ENCODE measurements around the gene TNPO2. TPM values are rescaled to one million over a fixed set of nuclear protein-coding genes. Genes with fewer than 3 reads are reported as not detected.
"Not testable (repeated sequence)": the region's sequence is repeated elsewhere in the genome, so short reads cannot be mapped to it uniquely, and the experiment has no call there.

Gene TNPO2
- total RNA-seq, 1 donor from 2014 or later: 76.3 TPM

GRCh38 chr19:12703046-12703445 lies 20.7 kb downstream of the TNPO2 start:
- FAIRE-seq: no peak
- H3K4me2 ChIP-seq (ENCODE audit: low read length): no peak overlapping the region
- Mint-ChIP-seq H3K4me3 (ENCODE audit: unreplicated experiment) (no peak overlapping the region), H3K9me3 (ENCODE audit: unreplicated experiment) (no peaks in the 10 kb centered on the region), H3K36me3 (ENCODE audit: low read depth, unreplicated experiment) (peaks cover 12% of the 10 kb centered on the region), H3K27ac (ENCODE audit: unreplicated experiment) (no peak overlapping the region), H3K4me1 (ENCODE audit: low read depth, unreplicated experiment) (no peaks in the 10 kb centered on the region), H3K27me3 (ENCODE audit: low read depth, unreplicated experiment) (no peaks in the 10 kb centered on the region)
- peak; percentile 11 for DNase-seq (ENCODE audit: low read depth)
- no peaks in the 10 kb centered on the region for H3K27me3 ChIP-seq (ENCODE audit: insufficient read depth, low read length)
- H4K20me1 ChIP-seq (ENCODE audit: insufficient read depth, low read length): peaks cover 33% of the 10 kb centered on the region
- H3K4me1 ChIP-seq (ENCODE audit: insufficient read depth, low read length): no peaks in the 10 kb centered on the region
- no peak overlapping the region for H3K27ac ChIP-seq (ENCODE audit: low read depth, low read length)
- peaks cover 12% of the 10 kb centered on the region for H3K79me2 ChIP-seq (ENCODE audit: insufficient read depth, low read length)
- H3K9me3 ChIP-seq (ENCODE audit: insufficient read depth, low read depth, low read length): no peaks in the 10 kb centered on the region
- no peak overlapping the region for H3K4me3 ChIP-seq (ENCODE audit: insufficient read depth, low read depth, low read length)
- peaks cover 31% of the 10 kb centered on the region for H3K36me3 ChIP-seq (ENCODE audit: insufficient read depth, low read length)
- no peak overlapping the region for H2AFZ ChIP-seq (ENCODE audit: low read depth, low read length)
- TF ChIP-seq CTCF (IDR thresholded peaks at IDR 0.05; ENCODE audit: insufficient read depth, low read depth, low read length): no peak
- TF ChIP-seq EZH2 (IDR thresholded peaks at IDR 0.05; ENCODE audit: insufficient read depth, low read length): no peak
- H3K9ac ChIP-seq (ENCODE audit: low read length): no peak overlapping the region

DNA sequence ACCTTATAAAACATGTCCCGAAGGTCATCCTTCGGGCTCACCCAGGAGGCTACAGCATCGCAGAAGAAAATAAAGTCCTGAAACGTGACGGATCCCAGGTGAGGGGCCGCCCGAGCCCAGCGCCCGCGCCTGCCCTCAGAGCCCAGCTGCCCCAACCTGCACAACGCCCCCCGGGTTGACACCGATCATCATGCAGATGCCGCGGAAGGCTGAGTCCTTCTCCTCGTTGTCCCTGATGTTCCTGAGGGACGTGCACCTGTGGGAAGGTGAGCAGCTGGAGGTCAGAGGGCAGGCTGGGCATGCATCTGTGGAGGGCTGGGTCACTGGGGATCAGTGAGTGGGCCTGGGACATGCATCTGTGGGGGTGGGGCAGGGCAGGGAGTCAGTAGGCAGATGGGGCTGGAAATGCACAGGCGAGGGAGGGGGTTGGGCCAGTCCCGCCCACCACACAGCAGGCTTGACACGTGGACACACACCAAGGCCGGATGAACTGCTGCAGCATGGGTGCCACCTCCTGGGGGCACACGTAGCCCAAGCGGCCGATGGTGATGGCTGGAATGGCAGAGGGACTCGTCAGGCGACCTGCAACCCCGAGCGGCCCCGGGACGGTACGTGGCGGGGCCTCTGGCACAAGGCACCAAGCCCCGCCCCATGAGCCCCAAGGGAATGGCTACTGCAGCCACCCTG lies 22.0 kb downstream of the TNPO2 start:
- Histone ChIP-seq H3K36me3 (ENCODE audit: insufficient read depth, low read length) (peaks cover 30% of the 10 kb centered on the region), H2AFZ (ENCODE audit: low read depth, low read length) (no peak overlapping the region), H3K9me3 (ENCODE audit: insufficient read depth, low read depth, low read length) (no peaks in the 10 kb centered on the region), H3K9ac (ENCODE audit: low read length) (no peak overlapping the region), H3K4me2 (ENCODE audit: low read length) (no peak overlapping the region), H3K27ac (ENCODE audit: low read depth, low read length) (no peak overlapping the region), H3K4me1 (ENCODE audit: insufficient read depth, low read length) (peaks cover 4% of the 10 kb centered on the region), H3K4me3 (ENCODE audit: insufficient read depth, low read depth, low read length) (no peak overlapping the region), H3K27me3 (ENCODE audit: insufficient read depth, low read length) (no peaks in the 10 kb centered on the region), H3K79me2 (ENCODE audit: insufficient read depth, low read length) (peaks cover 12% of the 10 kb centered on the region), H4K20me1 (ENCODE audit: insufficient read depth, low read length) (peaks cover 33% of the 10 kb centered on the region)
- FAIRE-seq: no peak
- DNase-seq (ENCODE audit: low read depth): no peak
- Mint-ChIP-seq H3K4me1 (ENCODE audit: low read depth, unreplicated experiment) (peaks cover 2% of the 10 kb centered on the region), H3K4me3 (ENCODE audit: unreplicated experiment) (no peak overlapping the region), H3K27me3 (ENCODE audit: low read depth, unreplicated experiment) (no peaks in the 10 kb centered on the region), H3K36me3 (ENCODE audit: low read depth, unreplicated experiment) (peaks cover 12% of the 10 kb centered on the region), H3K9me3 (ENCODE audit: unreplicated experiment) (no peaks in the 10 kb centered on the region), H3K27ac (ENCODE audit: unreplicated experiment) (peak overlapping the region; percentile 69)
- TF ChIP-seq EZH2 (IDR thresholded peaks at IDR 0.05; ENCODE audit: insufficient read depth, low read length) (no peak), CTCF (IDR thresholded peaks at IDR 0.05; ENCODE audit: insufficient read depth, low read depth, low read length) (no peak)

DNA sequence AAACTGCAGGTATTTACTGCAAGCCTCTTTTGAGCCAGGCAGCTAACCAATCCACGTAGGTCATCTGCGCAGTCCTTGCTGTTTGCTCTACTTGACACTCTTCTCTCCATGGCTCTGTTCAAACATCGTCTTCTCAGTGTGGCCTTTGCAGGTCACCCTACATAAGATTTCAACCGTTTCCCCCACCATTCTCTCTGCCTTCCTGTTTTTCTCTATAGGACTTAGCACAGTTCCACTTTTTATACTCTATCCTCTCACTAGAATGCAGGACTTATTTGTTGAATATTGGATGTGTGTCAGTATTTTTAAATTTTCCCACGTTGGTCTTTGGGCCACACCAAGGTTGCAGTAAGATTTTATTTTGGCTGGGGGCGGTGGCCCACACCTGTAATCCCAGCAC lies 25.6 kb downstream of the TNPO2 start:
- Mint-ChIP-seq H3K27me3 (ENCODE audit: low read depth, unreplicated experiment) (no peaks in the 10 kb centered on the region), H3K4me3 (ENCODE audit: unreplicated experiment) (peak overlapping the region; percentile 32), H3K4me1 (ENCODE audit: low read depth, unreplicated experiment) (peaks cover 5% of the 10 kb centered on the region), H3K9me3 (ENCODE audit: unreplicated experiment) (no peaks in the 10 kb centered on the region), H3K27ac (ENCODE audit: unreplicated experiment) (no peak overlapping the region), H3K36me3 (ENCODE audit: low read depth, unreplicated experiment) (peaks cover 11% of the 10 kb centered on the region)
- DNase-seq (ENCODE audit: low read depth): no peak
- Histone ChIP-seq H3K27ac (ENCODE audit: low read depth, low read length) (no peak overlapping the region), H3K4me2 (ENCODE audit: low read length) (no peak overlapping the region), H3K9me3 (ENCODE audit: insufficient read depth, low read depth, low read length) (no peaks in the 10 kb centered on the region), H3K4me1 (ENCODE audit: insufficient read depth, low read length) (peaks cover 15% of the 10 kb centered on the region), H3K27me3 (ENCODE audit: insufficient read depth, low read length) (no peaks in the 10 kb centered on the region), H3K4me3 (ENCODE audit: insufficient read depth, low read depth, low read length) (no peak overlapping the region), H4K20me1 (ENCODE audit: insufficient read depth, low read length) (peaks cover 14% of the 10 kb centered on the region), H3K79me2 (ENCODE audit: insufficient read depth, low read length) (peaks cover 6% of the 10 kb centered on the region), H3K36me3 (ENCODE audit: insufficient read depth, low read length) (peaks cover 18% of the 10 kb centered on the region), H3K9ac (ENCODE audit: low read length) (no peak overlapping the region), H2AFZ (ENCODE audit: low read depth, low read length) (no peak overlapping the region)
- no peak for TF ChIP-seq CTCF (IDR thresholded peaks at IDR 0.05; ENCODE audit: insufficient read depth, low read depth, low read length)
- FAIRE-seq: no peak

GRCh38 chr19:12697425-12697824 lies 26.3 kb downstream of the TNPO2 start:
- H3K79me2 ChIP-seq (ENCODE audit: insufficient read depth, low read length); H3K4me2 ChIP-seq (ENCODE audit: low read length); H3K27me3 ChIP-seq (ENCODE audit: insufficient read depth, low read length); H3K27me3 Mint-ChIP-seq (ENCODE audit: low read depth, unreplicated experiment); FAIRE-seq; H3K4me1 Mint-ChIP-seq (ENCODE audit: low read depth, unreplicated experiment); H2AFZ ChIP-seq (ENCODE audit: low read depth, low read length); DNase-seq (ENCODE audit: low read depth); H3K9ac ChIP-seq (ENCODE audit: low read length); H3K36me3 Mint-ChIP-seq (ENCODE audit: low read depth, unreplicated experiment); H3K27ac ChIP-seq (ENCODE audit: low read depth, low read length); H4K20me1 ChIP-seq (ENCODE audit: insufficient read depth, low read length); H3K4me3 Mint-ChIP-seq (ENCODE audit: unreplicated experiment); H3K9me3 Mint-ChIP-seq (ENCODE audit: unreplicated experiment); H3K4me3 ChIP-seq (ENCODE audit: insufficient read depth, low read depth, low read length); H3K9me3 ChIP-seq (ENCODE audit: insufficient read depth, low read depth, low read length): not testable (repeated sequence)
- peak overlapping the region; percentile 34 for H3K27ac Mint-ChIP-seq (ENCODE audit: unreplicated experiment)
- Histone ChIP-seq H3K4me1 (ENCODE audit: insufficient read depth, low read length) (peaks cover 15% of the 10 kb centered on the region), H3K36me3 (ENCODE audit: insufficient read depth, low read length) (peaks cover 13% of the 10 kb centered on the region)

Data from astrocyte (in vitro differentiated cells and primary cell).